Lower leg skin (tissue), 3 donors: ENCODE results near the gene SPAG4.

ENCODE experiments used
- CTCF ChIP-seq, 3 donors: fragments of 450-650 bp; IDR thresholded peaks; one replicate each; pipeline ENCODE4 v1.5.1; 2016; ENCODE audit warnings: antibody characterized with exemption in 3 of 3, mild to moderate bottlenecking in 3 of 3, moderate library complexity in 2 of 3
- POLR2A ChIP-seq, 2 donors: fragments of 450-650 bp; IDR thresholded peaks; one replicate each; pipeline ENCODE4 v1.6.1; 2016 to 2017; ENCODE audit warnings: antibody characterized with exemption in 2 of 2, mild to moderate bottlenecking in 1 of 2, moderate library complexity in 1 of 2

- TF ChIP-seq CTCF (IDR thresholded peaks at IDR 0.05) (no peak), POLR2A (IDR thresholded peaks at IDR 0.05) (no peak)
Measured at GRCh38 chr20:35636095-35636494, 20.5 kb downstream of the SPAG4 start.
